Left lobe of liver (tissue), 2 donors: Measurements from ENCODE around the gene CCL5. TPM values are rescaled to one million over a fixed set of nuclear protein-coding genes. Genes with fewer than 3 reads are reported as not detected.
A peak's percentile ranks its signal among the peaks of the same experiment; 100 is the strongest.
"Not testable (repeated sequence)": the region's sequence is repeated elsewhere in the genome, so short reads cannot be mapped to it uniquely, and the experiment has no call there.

Source experiments
- ATAC-seq: fragments of 200-7000 bp; cut with Tn5 transposase; one replicate; pipeline ENCODE4 v1.9.1; 2020; ENCODE audit warnings: mild to moderate bottlenecking, moderate library complexity
- DNase-seq: peaks from one replicate; pipeline ENCODE4 v3.0.0-alpha.2; 2020; ENCODE audit warnings: low spot score
- total RNA-seq: library from RNA; stranded (reverse); gene quantifications from one replicate; pipeline ENCODE4 v1.2.1, GENCODE V29; 2021
- donor health status: DM: no; HTN: no; CAD: no; lungs with moderate emphysema.
- donor health status: DM: no; HTN: yes; CAD: no.

The CCL5 gene
- total RNA-seq, 1 donor from 2014 or later = 0.48 TPM

DNA sequence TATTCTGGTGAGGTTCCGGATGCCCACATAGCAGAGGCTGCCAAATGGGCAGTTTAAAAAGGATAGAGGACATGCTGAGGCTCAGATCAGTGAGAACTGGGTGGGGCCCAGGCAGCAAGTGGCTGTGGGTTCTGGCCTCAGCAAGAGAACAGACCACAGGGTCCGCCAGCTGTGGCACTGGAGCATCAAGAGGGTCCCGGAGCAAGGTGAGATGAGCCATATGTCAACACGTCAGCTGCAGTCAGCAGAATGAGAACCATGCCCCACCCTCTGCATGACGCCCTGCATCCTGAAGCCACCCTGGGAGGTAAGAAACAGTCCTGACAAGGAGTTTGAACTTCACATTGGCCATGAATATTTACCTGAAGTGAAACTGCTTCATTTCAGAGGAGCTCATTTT, 20.1 kb upstream of the CCL5 start:
- DNase-seq (no peak), ATAC-seq (no peak)

DNA sequence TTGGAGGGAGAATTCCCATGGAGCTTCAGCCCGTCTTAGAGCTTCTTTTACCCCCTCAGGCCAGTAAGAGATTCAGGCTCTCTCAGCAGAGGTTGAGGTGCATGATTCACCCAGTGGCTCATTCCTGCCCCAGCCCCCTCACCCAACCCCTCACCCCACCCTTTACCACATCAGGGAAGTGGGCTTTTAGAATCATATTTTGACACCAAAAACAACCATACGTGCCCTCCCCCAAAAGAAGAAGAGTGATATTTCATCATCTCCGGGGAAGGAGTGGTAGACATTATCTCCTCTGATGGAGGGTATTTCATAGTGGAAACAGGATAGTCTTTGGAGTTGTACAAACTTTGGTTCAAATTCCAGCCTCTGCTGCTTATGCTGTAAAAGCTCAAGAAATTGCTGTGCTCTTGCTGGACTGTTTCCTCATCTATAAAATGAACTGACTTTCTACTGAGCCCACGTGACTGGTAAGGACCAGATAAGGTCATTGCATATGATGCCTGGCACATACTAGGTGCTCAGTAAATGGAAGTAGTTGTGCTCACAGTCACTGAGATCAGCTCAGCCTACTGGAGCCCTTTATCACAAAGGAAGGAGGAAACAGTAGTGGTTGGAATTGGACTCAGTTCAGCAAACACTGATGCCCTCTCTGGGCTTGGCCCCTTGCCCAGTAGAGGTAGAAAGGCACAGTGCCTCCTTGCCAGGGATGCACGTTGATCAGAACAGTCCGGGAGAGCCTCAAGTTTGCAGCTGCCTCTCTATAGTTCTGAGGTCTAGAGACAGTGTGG, 18.3 kb upstream of the CCL5 start:
- DNase-seq (peak; percentile 83), ATAC-seq (peak; percentile 97)

DNA sequence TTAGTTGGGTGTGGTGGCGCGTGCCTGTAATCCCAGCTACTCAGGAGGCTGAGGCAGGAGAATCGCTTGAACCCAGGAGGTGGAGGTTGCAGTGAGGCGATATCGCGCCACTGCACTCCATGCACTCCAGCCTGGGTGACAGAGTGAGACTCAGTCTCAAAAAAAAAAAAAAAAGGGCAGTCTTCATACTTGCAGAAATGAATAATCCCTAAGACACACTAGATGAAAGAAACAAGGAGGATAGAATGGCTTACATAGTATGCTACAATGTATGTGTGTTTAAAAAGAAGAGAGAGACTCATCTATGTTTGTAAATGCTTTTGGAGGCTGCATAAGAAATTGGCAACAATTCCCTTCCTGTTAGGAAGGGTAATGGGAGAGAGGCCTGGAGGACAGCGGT, 17.6 kb upstream of the CCL5 start:
- not testable (repeated sequence) for ATAC-seq, DNase-seq

DNA sequence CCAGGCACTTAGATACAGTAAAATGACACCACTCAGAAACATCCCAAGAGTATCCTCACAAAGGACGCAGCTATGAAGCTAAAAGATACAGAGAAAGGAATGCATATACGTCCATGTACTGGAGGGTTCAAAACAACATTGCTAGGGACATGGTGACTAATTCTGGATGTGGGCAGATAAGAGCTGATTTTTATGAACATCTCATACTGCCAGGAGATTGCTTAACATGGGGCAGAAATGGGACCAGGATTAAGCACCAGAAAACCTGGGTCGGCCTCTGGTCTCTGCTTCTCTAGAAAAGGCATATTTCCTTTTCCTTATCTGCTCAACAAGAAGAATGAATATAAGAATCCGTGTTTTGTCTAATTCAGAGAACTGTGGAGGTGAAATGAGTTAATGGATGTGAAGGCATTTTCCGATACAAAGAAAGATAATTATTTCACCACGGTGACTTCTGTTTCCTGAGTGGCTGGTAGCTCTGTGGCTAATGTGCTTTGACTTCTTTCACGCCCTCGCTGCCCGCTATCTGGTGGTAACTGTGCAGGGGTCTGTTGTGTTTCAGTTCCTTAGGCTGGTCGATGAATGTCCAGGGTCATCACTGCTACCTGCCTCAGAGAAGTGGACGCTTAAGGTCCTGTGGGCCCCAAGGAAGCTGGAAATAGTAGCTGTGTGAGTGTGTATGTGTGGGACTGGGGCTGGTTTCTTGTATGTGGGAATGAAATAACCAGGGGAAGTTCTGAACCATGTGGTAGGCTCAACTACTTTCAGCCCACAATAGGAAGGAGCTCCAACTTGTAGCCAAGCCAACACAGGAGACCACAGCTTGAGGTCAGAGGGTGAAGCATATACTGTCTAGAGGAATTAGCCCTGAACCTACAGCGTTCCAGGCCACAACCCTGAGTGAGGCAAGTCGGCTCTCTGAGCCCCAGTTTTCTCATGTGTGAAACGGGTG, 15.8 kb upstream of the CCL5 start:
- ATAC-seq = no peak
- no peak for DNase-seq

DNA sequence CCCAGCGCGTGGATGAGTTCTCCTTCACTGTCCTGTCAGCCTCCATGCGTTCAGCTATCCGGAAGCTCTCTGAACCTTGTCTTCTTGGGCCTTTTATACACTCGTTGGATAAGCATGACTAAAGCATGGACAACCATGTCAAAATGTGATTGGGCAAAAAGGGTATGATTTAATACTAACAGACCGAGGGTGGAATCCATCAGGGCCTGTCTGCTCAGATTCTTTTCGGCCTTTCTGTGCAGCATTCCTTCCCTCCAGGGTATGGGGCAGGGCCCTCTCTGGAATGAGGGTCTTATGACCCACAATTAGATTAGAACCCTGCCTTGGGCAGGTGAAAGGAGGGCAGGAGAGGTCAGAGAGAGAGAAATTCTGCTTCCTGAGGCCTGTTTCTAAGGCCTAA, 14.0 kb upstream of the CCL5 start:
- DNase-seq (no peak), ATAC-seq (no peak)

DNA sequence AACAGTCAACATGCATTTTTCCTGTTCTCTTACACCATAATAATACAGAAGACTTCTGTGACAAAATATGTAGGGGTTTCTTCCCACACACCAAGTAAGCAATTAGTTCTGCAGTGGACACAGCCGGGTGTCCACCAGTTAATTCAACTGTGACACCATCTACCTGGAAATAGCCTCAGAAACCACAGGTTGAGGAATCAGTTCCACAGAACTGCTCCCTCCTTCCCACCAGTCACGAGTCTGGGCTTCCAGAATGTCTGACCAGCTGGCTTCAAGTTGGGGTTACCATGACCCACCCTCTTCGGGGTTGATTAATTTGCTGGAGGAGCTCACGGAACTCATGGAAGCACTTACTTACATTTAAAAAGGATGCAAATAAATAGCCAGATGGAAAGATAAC, 13.6 kb upstream of the CCL5 start:
- no peak for ATAC-seq
- no peak for DNase-seq

DNA sequence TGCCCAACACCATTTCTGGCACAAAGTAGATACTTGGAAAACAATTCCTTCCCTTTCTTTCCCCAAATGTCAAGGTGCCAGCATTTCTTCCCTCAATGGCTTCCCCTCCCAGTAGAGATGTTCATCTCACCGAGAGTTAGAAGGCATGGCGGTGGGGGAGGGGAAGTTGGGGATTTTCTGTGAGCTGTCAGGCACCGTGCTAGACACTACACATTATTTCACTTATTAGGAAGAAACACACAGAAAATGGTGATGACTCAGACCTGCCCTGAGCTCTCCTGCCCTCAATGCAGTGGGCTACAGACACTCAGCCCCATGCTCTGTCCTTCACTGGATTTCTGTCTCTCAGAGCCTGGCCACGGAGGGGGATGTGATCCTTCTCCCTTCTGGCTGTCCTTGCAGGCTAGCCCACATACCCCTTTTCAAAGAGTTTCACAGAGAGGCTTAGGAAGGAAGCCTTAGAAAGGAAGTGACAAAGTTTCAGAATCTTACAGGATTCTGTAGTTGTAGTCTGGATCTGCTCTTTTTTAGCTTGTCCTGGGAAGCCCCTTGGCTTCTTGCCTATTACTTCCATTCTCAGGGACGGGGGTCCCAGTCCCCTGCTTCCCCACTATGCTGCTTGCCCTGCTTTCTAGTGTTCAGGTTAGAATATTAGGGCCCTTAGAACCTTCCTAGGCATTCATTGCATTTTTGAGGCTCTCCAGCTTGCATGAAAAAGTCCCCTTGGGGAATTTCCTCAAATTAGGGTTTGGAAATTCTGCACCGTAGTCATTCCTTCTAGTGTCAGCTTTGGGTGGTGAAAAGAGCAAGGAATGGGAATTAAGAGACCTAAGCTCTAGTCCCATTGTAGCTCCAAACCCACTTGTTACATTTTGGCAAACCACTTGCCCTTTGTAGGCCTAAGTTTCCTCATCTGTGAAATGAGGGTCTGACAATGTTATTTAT, 12.2 kb upstream of the CCL5 start:
- ATAC-seq (no peak), DNase-seq (no peak)

DNA sequence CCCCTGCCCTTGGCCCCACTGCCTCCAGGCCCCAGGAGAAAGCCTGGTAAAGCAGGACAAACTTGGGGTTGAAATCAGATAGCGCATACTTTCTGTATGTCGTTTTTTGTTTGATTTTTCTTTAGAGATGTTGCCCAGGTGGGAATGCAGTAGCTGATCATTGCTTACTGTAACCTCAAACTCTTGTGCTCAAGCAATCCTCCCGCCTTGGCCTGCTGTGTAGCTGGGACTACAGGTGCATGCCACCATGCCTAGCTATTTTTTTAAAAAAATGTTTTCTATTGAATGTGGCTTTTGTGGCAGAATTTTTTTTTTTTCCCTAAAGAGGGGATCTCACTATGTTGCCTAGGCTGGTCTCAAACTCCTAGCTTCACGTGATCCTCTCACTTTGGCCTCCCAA, 11.1 kb upstream of the CCL5 start:
- DNase-seq (no peak), ATAC-seq (no peak)

DNA sequence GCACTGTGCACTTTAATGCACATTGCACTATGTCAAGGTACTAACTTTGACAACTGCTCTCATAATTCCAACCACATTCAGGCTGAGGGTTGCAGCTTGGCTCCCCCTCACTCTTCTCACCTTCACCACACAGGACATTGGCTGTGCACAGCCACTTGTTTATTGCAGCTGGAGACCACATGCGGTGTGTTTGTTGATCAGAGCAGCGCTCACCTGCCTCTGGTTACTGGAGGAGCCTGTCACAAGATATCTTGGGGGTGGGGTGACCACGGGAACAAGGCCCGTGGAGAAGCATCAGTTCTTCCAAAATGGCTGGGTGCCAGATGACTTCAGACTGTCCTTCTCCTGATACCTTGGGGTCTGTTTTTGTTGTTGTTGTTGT, 10.6 kb upstream of the CCL5 start:
- DNase-seq (no peak), ATAC-seq (no peak)

DNA sequence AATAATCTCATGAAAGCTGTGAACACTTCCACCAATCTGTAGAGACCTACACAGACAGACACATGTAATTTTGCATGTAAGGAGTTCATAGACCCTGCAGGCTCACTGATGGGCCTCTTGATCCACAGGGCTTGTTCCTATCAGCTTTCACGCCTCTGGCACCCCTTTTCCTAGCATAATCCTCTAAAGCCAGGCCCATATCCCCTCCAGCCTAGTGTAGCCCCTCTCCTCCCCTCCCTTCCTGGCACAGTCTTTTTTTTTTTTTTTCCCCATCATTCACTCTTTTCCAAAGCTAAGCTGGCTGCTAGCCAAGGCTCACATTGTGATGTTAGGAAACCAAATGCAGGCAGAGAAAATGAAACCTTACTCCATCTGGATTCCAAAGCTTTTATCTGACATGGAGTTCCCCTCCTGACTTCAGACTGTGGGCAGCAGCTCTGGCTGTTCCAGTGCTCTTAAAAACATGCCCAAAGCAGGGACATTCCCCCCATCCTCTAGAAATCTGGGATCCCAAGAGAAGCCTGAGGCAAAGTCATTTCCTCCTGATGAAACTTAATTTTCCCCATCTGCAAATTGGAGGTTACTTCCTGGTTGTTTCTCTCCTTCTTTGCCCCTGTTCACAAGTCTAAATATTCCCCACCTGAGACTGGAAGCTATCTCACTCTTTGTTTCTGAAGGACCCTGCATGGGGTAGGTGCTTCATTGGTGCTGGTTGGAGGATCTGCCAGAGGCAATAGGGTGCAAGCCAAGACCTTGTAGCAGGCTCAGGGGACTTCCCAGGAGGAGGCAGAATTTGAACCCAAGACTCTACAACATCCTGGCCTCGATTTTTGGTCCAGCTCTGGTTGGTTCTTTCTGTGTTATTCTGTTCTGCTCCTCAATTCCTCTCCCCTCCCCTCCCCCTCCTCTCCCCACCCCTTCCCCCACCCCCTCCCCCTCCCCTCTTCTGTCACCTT, 9.9 kb upstream of the CCL5 start:
- DNase-seq = no peak
- ATAC-seq = peak; percentile 50

DNA sequence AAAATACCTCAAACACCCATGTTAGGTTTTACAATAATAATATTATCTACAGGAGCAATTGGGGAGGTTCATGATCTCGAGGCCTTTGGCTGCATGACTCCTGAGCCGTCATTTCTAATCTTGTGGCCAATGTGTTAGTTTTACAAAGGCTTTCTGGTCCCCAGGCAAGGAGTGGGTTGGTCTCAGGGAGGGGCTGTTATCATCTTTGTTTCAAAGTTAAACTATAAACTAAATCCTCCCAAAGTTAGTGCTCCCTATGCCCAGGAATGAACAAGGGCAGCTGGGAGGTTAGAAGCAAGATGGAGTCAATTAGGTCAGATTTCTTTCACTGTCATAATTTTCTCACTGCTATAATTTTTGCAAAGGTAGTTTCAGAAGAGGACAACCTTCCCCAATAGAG, 9.1 kb upstream of the CCL5 start:
- no peak for DNase-seq

DNA sequence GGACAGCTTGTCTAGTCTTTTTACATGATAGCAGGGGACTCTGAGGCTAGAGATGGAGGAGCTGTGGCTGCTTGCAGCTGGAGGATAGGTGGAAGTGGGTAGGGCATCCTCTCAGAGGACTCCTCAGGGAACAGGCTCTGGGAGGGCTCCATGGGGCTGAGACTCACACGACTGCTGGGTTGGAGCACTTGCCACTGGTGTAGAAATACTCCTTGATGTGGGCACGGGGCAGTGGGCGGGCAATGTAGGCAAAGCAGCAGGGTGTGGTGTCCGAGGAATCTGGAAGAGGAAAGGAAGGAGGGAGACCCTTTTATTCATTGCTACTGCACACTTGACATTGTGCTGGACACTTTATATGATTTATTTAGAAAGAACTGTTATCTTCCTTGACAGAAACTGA, 1.8 kb downstream of the CCL5 start:
- ATAC-seq = no peak

More for the DNA sequence above, 9.1 kb upstream of the CCL5 start:
- ATAC-seq = no peak

DNA sequence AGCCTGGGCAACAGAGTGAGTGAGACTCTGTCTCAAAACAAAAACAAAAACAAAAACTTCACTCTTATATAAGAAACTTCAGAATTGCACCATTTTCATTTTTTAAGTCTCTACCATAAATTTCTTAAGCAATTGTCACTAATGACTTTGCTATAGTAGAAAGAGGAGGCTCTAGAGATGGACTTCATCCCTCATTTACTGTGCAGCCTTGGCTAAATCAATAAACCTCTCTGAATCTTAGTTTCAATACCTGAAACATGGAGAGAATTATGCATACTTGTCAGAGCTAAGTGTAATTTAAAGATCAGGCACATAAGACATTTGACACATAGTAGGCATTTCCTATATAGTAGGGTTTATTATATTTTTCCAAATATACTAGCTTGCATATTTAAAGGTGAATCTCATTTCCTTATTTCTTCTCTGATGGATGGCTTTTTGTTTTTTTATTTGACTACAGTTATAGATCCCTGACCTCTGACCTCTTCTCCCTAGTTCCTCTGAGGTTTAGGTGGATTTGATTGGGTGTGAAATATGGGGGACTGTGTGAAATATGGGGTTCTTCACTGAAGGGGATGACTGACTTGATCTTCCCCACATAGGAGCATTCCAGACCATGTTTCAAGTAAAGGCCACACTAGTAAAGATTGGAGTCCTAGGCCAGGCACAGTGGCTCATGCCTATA, 2.7 kb downstream of the CCL5 start:
- DNase-seq (no peak), ATAC-seq (no peak)

More for the DNA sequence above, 1.8 kb downstream of the CCL5 start:
- no peak for DNase-seq

DNA sequence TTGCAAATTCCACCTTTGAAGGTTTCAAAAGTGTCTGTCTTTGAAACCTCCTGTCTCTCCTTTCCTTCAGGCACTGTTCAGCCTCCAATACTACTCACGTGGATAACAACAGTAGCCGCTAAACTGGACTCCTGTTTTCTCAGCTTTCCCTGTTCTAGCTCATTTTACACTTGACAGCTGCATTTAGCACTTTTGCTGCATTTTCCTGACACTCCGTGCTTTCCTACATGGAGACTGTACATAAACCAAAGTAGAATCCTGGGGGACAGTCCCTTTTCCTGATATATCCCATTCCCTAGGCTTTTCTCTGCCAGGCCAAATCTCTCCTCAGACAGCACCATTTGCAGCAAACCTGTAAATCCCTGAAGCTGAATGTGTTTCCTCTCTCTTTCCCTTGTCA, 3.6 kb downstream of the CCL5 start:
- no peak for DNase-seq
- ATAC-seq = no peak

DNA sequence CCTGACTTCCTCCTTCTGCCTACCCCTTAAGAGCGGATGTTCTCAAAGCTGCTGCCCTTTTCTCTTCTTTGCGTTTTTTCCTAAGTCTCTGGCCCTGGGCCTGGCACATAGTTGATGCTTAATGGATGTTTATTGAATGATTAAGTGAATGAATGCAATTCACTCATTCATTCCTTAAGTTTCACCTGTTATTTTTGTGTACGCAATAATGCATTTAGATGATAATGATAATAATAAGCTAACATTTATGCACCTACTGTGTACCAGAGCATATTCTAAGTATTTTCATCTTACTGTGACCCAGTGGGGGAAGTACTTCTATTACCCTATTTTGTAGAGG, 4.4 kb downstream of the CCL5 start:
- ATAC-seq (no peak), DNase-seq (no peak)

DNA sequence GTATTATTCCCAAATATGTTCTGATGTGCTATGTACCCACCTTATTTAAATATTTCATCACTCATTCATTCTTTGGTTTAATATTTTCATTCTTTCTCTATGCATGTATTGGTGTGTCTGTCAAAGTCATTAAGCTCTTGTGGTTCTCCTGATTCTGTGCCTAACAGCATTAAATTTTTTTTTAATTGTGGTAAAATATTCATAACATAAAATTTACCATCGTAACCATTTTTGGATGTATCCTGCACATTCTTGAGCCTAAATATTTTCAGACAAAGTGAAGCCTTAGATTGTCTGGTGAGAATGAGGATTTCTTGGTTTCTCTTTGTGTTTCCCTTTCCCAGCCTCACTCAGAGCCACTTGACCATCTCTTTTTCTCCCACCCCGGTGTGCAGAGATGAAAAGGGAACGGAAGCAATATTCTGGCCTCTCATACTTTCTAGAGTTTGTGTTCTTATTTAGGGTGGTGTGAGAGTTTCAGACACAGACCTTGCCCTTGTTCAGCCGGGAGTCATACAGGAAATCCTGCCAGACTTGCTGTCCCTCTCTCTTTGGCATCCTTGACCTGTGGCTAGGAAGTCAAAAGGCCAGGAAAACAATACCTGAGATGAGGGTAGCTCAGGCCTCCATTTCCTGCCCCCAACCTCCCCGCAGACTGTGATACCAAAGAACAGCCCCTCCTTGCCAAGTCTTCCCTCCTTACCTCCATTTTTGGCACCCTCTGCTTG, 4.9 kb downstream of the CCL5 start:
- no peak for DNase-seq
- no peak for ATAC-seq

DNA sequence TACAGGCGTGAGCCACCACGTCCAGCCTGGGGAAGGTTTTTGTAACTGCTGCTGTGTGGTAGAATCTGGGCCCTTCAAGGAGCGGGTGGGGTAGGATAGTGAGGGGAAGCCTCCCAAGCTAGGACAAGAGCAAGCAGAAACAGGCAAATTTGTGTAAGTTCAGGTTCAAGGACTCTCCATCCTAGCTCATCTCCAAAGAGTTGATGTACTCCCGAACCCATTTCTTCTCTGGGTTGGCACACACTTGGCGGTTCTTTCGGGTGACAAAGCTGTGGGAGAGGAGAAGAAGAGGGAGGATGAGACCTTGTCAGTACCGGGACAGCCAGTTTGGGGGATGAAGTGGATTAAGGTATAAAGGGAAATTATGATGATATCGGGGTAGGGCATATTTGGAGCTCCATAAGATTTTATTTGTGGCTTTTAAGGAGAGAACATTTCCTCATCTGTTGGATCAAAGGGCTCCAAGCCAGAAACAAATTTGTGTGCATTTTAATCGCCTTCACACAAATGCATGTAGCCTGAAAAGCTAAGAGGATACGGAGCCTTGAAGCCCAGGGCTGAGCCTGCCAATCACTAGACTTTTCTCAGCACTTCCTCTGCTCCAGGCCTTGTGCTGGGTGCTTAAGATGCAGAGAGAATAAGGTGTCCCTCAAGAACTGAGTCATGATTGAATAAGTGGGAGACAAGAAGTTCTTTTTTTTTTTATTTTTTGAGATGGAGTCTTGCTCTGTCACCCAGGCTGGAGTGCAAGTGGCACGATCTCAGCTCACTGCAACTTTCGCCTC, 7.8 kb downstream of the CCL5 start:
- DNase-seq (no peak), ATAC-seq (no peak)
